Measurements from ENCODE around the gene GRM8.
"Not testable (repeated sequence)": the region's sequence is repeated elsewhere in the genome, so short reads cannot be mapped to it uniquely, and the experiment has no call there.

The GRM8 gene

GRCh38 chr7:126930166-126930565 is 322.6 kb downstream of the GRM8 start:
- TF ChIP-seq CTCF (IDR thresholded peaks at IDR 0.05; ENCODE audit: borderline replicate concordance, insufficient read depth, low read depth, low read length), result no peak
- no peak overlapping the region for H3K4me3 ChIP-seq (ENCODE audit: low read depth, low read length)

- H3K4me3 ChIP-seq (ENCODE audit: low read depth, low read length), result no peak overlapping the region
- TF ChIP-seq CTCF (IDR thresholded peaks at IDR 0.05; ENCODE audit: borderline replicate concordance, insufficient read depth, low read depth, low read length), result no peak
Observed at GRCh38 chr7:126924477-126924876, 328.3 kb downstream of the GRM8 start.

DNA sequence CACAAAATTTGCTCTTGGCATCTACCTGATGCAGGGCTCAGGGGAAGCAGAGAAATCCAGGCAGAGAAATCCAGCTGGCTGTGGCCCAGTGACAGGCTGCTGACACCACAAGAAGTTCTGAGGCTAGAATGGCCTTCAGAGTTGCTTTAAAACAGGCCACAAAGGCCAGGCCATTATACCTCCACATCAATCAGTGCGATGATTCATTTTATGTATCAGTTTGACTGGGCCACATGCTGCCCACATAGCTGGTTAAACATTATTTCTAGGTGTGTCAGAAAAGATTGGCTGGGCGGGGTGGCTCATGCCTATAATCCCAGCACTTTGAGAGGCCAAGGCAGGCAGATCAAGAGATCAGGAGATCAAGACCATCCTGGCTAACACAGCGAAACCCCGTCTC is 341.1 kb downstream of the GRM8 start:
- H3K4me3 ChIP-seq (ENCODE audit: low read depth, low read length), result not testable (repeated sequence)

GRCh38 chr7:126908564-126908963 is 344.2 kb downstream of the GRM8 start:
- not testable (repeated sequence) for H3K4me3 ChIP-seq (ENCODE audit: low read depth, low read length)

GRCh38 chr7:126907657-126908056 is 345.1 kb downstream of the GRM8 start:
- not testable (repeated sequence) for H3K4me3 ChIP-seq (ENCODE audit: low read depth, low read length)

GRCh38 chr7:126905255-126905654 is 347.5 kb downstream of the GRM8 start:
- not testable (repeated sequence) for H3K4me3 ChIP-seq (ENCODE audit: low read depth, low read length)

DNA sequence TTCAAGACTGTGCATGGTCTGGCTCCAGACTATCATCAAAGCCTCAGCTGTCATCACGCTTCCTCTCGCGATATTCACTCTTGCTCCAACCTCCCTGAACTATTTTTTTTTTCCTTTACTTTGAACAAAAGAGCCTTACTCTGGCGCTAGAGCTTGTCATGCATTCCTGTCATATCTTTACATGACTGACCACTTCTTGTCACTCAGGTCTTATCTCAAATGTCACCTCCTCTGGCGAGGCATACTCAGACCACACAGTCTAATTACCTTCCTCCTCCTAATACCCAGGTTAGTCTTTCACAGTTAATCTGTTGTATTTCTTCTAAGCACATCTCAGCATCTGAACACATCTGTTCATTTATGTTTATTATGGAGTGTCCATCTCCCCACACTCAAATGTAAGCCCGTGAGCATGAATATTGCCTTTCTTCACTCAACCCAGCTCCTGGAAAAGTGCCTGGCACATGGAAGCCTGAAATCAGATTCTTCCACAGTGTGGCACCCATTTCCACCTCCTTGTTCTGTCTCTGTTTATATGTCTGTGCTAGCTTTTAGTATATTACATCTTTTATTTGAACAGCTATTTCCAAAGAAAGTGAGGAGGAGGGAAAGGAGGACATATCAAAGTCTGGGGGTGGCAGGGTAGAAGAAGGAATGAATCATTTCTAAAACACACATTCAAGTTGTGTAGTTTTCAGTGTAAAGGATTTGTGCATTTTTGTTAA is 351.5 kb downstream of the GRM8 start:
- H3K4me3 ChIP-seq (ENCODE audit: low read depth, low read length), result not testable (repeated sequence)

- not testable (repeated sequence) for H3K4me3 ChIP-seq (ENCODE audit: low read depth, low read length)
Observed at GRCh38 chr7:126887980-126888379, 364.8 kb downstream of the GRM8 start.

- H3K4me3 ChIP-seq (ENCODE audit: low read depth, low read length), result not testable (repeated sequence)
Observed at GRCh38 chr7:126887560-126887959, 365.2 kb downstream of the GRM8 start.

DNA sequence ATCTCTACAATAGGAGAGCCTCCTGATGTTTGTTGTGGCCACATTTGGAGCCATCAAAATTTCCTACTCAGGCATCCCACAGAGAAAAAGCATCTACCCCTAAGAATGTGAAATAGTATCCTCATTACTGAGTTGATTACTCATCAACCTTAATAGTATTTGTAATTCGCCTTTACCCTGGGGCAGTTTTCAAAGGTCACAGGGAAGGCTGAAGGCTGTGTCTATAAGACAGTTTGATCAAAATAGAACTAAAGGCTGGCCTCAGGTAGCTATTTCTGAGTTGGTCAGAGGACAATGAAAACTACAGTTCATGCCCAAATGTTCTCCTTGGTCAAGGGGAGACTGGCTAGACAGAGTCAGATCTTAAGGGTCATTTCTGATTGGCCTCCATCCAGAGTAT is 370.0 kb downstream of the GRM8 start:
- H3K4me3 ChIP-seq (ENCODE audit: low read depth, low read length), result not testable (repeated sequence)

GRCh38 chr7:126881908-126882307 is 370.8 kb downstream of the GRM8 start:
- not testable (repeated sequence) for H3K4me3 ChIP-seq (ENCODE audit: low read depth, low read length)

- no peak overlapping the region for H3K4me3 ChIP-seq (ENCODE audit: low read depth, low read length)
- no peak for TF ChIP-seq CTCF (IDR thresholded peaks at IDR 0.05; ENCODE audit: borderline replicate concordance, insufficient read depth, low read depth, low read length)
Observed at GRCh38 chr7:126881315-126881714, 371.4 kb downstream of the GRM8 start.

DNA sequence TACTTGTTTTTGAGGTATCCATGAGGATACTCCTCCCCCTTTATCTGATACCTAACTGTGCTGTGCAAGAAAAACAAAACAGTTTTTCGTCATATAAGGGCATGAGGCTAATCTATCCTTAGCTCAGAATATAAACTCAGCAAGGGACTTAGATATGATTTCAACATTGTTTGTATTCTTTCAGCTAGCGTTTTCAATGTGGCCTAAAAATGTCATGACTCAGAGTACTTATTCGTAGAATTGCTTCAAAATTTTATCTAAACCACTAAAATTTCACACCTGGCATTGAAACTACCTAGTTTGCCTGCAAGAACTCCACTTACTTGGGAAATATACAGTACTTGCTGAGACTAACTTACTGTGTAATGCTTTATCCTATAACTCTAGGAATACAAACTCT is 376.2 kb downstream of the GRM8 start:
- H3K4me3 ChIP-seq (ENCODE audit: low read depth, low read length), result not testable (repeated sequence)
